GM18519 (cell line): Measurements from ENCODE around the gene EXOSC1.
"Not testable (repeated sequence)": the region's sequence is repeated elsewhere in the genome, so short reads cannot be mapped to it uniquely, and the experiment has no call there.

Source experiments
- ATAC-seq: cut with Tn5 transposase; IDR thresholded peaks from one replicate; pipeline ENCODE4 v1.9.1; 2021; ENCODE audit warnings: mild to moderate bottlenecking, moderate library complexity; ENCODE audit not compliant: unreplicated experiment, low FRiP score

The EXOSC1 gene, protein sequence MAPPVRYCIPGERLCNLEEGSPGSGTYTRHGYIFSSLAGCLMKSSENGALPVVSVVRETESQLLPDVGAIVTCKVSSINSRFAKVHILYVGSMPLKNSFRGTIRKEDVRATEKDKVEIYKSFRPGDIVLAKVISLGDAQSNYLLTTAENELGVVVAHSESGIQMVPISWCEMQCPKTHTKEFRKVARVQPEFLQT

GRCh38 chr10:97445722-97446639 lies at the start of gene EXOSC1, which contains the start of gene ZDHHC16:
Gene EXOSC1, minus strand, starts transcription at chr10:97446006. Its CDS starts 21 bp downstream, at chr10:97445985.
Gene ZDHHC16, plus strand, starts transcription at chr10:97446175. Its CDS starts 5,501 bp downstream, at chr10:97451676.
- peak; percentile 95 for ATAC-seq

- no peak for ATAC-seq
Observed at GRCh38 chr10:97494863-97495506, 49.2 kb upstream of the EXOSC1 start.

DNA sequence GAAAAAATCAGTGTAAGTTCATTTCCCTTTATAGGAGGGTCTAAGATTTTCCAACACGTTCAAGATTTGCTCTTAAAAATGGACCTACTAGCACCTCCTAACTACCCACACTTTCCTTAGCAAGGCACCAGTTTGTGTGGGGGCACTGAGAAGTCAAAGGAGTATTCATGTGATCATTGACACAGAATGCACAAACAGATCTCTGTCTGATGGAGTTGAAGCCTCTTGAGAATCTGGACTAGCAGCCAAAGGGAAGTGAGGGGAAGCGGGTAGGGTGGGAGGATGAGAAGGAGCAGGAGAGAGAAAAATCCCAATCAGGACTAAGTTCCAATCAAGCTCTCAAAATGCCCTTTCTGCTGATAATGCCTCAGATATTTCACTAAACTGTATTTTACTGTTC lies 48.3 kb upstream of the EXOSC1 start:
- no peak for ATAC-seq

GRCh38 chr10:97490592-97490991 lies 44.8 kb upstream of the EXOSC1 start:
- ATAC-seq, result no peak

- no peak for ATAC-seq
Observed at GRCh38 chr10:97485647-97486281, 40.0 kb upstream of the EXOSC1 start.

- no peak for ATAC-seq
Observed at GRCh38 chr10:97483921-97484320, 38.1 kb upstream of the EXOSC1 start.

GRCh38 chr10:97483506-97483905 lies 37.7 kb upstream of the EXOSC1 start:
- no peak for ATAC-seq

- no peak for ATAC-seq
Observed at GRCh38 chr10:97482381-97482780, 36.6 kb upstream of the EXOSC1 start.

- ATAC-seq, result no peak
Observed at GRCh38 chr10:97481071-97481470, 35.3 kb upstream of the EXOSC1 start.

DNA sequence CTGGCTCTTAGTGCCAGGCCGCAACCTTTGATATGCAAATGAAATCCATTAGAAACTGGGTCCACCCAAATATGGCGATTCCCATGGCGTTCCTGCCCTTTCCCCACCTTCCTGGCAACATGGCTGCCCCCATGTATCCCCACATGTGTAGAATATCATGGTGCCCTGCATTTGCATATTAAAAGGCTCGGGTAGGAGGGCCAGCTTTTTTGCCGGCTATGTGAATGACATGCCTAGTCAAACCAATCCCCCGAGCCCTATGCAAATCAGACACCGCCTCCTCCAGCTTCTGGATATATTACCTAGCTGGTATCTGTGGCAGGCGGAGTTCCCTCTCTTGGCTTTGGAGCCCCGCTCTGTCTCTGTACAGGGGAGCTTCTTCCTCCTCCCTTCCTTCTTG lies 34.1 kb upstream of the EXOSC1 start:
- no peak for ATAC-seq

- not testable (repeated sequence) for ATAC-seq
Observed at GRCh38 chr10:97479410-97479809, 33.6 kb upstream of the EXOSC1 start.

GRCh38 chr10:97475936-97476594 lies 30.3 kb upstream of the EXOSC1 start:
- ATAC-seq, result no peak

GRCh38 chr10:97474918-97475317 lies 29.1 kb upstream of the EXOSC1 start:
- ATAC-seq, result no peak

DNA sequence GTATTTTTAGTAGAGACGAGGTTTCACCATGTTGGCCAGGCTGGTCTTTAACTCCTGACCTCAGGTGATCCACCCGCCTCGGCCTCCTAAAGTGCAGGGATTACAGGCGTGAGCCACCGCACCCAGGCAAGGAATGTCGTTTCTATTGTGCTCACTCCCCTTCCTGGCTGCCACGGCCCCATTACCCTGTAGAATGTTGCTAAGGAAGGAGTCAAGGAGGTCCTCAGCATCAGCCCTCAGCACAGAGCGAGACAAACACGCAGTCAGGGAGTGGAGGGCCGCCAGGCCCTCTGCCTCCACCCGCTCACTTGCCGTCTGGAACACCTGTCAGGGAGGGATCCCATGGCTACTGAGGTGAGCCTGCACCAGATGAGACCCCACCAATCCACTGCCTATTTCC lies 23.0 kb upstream of the EXOSC1 start:
- ATAC-seq, result not testable (repeated sequence)

DNA sequence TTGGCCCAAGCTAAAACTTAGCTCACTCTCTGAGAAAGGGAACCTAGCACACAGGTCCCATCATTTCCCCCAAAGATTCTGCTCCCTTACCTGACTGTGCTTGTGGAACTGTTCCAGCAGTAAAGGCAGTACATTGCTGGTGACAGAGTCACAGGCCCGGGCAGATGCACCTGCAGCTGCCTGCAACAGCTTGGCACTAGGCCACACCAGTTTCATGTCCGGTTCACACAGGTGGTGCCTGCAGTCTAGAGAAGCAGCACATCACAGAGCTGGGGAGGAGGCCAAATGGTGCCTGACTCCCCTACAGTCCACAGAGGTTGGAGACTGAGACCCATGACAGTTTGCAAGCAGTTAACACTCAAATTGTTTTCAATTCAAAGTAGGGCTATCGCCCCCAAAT lies 22.4 kb upstream of the EXOSC1 start:
- no peak for ATAC-seq

DNA sequence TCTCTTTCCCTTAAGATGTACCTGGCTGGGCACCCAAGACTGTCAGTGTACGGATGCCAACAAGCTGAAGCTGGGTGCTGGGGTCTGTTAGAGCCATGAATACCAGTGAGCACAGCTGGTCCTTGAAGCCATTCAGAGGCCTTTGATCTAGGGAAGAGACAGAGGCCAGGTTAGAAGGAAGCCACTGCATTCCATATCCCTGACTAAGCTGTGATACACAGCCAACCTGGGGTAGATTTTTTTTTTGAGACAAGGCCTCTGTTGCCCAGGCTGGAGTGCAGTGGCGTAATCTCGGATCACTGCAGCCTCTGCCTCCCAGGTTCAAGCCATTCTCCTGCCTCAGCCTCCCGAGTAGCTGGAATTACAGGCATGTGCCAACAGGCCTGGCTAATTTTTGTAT lies 20.9 kb upstream of the EXOSC1 start:
- no peak for ATAC-seq

DNA sequence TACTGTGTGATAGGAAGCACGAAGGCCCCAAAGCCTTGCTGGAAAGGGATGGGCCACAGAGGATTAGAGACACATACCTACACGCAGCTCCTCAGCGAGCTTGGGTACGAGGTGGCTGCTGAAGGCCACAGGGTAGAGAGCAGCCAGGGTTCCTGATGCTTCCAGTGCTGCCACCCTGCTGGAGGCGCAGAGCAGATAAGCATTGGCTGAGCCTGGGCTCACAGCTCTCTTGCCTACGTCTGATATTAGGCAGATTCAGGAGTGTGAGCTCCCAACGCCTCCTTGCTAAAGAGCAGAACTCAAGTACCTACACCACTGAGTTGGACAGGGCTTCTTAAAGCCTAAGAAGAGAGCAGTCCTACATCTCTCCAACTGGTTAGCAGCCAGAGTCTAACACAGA lies 20.2 kb upstream of the EXOSC1 start:
- no peak for ATAC-seq

DNA sequence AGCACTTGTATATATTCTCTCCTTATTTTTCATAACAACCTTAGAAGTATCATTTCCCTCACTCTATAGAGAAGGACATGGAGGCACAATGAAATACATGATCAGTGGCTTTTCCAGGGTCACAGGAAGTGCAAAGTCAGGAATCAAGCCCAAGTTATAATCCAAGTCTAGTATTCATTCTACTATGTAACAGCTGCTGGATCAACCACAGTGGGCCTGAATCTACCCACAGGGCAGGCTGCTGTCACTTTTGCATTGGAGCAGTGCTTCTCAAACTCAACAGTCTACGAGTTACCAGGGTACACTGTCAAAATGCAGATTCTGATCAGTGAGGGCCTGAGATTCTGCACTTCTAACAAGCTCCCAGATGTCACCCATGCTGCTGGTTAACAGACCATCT lies 18.4 kb upstream of the EXOSC1 start:
- ATAC-seq, result no peak

GRCh38 chr10:97463363-97464132 lies 17.7 kb upstream of the EXOSC1 start:
- ATAC-seq, result no peak

- ATAC-seq, result no peak
Observed at GRCh38 chr10:97462309-97462708, 16.5 kb upstream of the EXOSC1 start.
